GM13977 (cell line): ENCODE data around the gene RCOR1.

Source experiments
- DNase-seq: peaks from one replicate; pipeline ENCODE4 v3.0.0; 2012; ENCODE audit warnings: low spot score
- in situ Hi-C: fragments of 300-500 bp; cut with MboI; formaldehyde crosslinking; loops from one replicate; pipeline ENCODE4 v1.12.0; 2022; ENCODE audit warnings: low sequenced_read_pairs, low pct_unique_long_range_greater_than_20kb, mixed read lengths, inconsistent platforms; ENCODE audit not compliant: unreplicated experiment
- TF ChIP-seq, protein P1 (sequence below): IDR thresholded peaks from 2 replicates; pipeline ENCODE4 v1.5.1; 2012; ENCODE audit warnings: mild to moderate bottlenecking, control low read depth; ENCODE audit not compliant: insufficient read depth; ENCODE audit errors: extremely low read depth, missing control alignments

Gene RCOR1

DNA sequence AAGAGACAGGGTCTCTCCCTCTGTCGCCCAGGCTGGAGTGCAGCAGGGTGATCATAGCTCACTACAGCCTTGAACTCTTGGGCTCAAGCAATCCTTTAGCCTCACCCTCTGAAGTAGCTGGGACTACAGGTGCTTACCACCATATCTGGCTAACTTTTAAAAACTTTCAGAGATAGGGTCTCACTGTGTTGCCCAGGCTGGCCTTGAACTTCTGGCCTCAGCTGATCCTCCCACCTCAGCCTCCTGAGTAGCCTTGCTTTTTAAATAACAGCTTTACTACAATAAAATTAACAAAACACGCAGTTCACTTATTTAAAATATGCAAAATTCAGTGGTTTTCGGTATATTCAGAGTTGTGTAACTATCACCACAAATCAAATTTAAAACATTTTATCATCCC is 79.0 kb downstream of the RCOR1 start:
- in situ Hi-C loops: no loop called here
- no peak for DNase-seq
- TF ChIP-seq, protein P1, sequence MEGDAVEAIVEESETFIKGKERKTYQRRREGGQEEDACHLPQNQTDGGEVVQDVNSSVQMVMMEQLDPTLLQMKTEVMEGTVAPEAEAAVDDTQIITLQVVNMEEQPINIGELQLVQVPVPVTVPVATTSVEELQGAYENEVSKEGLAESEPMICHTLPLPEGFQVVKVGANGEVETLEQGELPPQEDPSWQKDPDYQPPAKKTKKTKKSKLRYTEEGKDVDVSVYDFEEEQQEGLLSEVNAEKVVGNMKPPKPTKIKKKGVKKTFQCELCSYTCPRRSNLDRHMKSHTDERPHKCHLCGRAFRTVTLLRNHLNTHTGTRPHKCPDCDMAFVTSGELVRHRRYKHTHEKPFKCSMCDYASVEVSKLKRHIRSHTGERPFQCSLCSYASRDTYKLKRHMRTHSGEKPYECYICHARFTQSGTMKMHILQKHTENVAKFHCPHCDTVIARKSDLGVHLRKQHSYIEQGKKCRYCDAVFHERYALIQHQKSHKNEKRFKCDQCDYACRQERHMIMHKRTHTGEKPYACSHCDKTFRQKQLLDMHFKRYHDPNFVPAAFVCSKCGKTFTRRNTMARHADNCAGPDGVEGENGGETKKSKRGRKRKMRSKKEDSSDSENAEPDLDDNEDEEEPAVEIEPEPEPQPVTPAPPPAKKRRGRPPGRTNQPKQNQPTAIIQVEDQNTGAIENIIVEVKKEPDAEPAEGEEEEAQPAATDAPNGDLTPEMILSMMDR: no peak

DNA sequence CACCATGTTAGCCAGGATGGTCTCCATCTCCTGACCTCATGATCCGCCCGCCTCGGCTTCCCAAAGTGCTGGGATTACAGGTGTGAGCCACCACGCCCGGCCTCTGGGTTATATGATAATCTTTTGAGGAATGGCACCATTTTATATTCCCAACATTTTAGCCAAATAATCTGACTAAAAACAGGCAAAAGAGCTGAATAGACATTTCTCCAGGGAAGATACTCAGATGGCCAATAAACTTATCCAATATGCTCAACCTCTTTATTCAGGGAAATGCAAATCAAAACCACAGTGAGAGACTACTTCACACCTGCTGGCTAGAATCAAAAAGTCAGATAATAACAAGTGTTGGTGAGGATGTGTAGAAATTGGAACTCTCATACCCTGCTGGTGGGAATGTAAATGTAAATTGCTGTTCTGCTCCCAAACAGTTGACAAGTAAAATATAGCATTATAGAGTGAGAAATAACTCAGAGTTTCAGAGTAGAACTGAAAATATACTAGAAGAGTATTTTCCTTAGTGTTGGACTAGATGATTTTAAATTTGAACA is 80.0 kb downstream of the RCOR1 start:
- DNase-seq: no peak
- TF ChIP-seq, protein P1: no peak
- in situ Hi-C loops: no loop called here

DNA sequence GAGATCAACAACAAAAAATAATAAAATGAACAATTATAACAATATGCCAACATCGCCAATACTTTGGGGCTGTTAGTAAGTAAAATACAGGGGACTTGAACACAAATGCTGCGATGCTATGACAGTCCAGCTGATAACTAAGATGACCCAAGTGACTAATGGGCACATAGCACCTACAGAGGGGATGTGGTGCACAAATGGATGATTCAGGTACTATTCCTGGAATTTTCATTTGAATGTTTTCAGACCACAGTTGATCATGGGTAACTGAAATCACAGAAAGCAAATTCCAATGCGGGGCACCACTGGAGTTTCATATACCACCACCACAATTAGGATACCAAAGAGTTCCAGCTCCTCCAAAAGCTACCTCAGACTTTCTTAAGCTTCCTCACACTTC is 82.9 kb downstream of the RCOR1 start:
- TF ChIP-seq, protein P1: no peak
- DNase-seq: no peak
- in situ Hi-C loops: no loop called here

DNA sequence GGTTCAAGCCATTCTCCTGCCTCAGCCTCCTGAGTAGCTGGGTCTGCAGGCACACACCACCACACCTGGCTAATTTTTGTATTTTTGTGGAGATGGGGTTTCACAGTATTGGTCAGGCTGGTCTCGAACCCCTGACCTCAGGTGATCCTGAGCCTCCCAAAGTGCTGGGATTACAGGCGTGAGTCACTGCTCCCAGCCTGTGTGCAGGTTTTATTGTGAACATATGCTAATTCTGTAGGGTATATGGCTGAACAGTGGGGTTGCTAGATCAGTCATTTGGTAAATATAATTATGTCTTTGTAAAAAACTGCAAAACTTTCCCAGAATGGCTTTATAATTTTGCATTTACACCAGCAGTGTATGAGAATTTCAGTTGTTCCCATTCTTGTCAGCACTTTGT is 85.9 kb downstream of the RCOR1 start:
- in situ Hi-C loops: no loop called here

DNA sequence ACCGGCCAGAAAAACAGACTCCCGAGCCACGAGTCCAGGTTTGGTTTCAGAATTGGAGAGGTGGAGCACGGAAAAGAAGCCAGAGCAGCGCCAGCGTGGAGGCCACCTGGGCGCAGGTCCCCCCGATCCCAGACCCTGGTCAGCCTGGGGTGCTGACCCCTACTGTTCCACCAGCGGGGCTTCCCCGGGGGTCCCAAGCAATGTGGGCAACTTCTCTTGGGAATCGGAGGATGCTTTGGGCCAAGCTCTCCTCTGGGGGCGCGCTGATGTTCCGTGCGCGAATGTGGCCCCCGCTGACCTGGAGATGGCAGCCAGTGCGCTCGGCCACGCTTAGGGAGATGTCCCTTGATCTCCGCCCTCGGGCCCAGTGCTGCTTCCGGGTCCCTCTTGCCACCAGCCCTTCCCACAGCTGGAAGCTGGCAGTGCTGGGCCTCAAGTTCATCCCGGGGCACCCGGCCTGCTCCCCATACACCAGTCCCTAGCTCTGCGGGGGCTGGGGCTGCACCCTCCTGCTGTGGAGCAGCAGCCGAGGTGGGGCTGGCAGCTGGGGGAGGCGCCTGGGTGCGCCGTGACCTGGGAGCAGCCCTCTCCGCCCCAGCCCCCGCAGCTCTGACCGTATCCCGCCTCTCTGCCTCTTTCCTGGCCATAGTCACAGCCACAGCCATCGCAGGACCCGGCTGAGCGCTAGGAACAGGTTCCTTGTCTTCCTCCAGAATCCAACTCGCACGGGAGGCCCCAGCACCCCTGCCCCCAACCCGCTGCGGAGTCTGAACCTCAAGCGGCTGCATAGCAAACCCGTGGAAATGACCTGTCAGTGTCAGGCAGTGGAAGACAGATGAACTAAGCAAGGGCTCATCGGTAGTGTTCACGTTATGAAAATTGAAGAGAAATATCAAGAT is 91.2 kb downstream of the RCOR1 start:
- TF ChIP-seq, protein P1: no peak
- in situ Hi-C loops: no loop called here
- no peak for DNase-seq

More for the DNA sequence above, 85.9 kb downstream of the RCOR1 start:
- no peak for DNase-seq
- TF ChIP-seq, protein P1: no peak

DNA sequence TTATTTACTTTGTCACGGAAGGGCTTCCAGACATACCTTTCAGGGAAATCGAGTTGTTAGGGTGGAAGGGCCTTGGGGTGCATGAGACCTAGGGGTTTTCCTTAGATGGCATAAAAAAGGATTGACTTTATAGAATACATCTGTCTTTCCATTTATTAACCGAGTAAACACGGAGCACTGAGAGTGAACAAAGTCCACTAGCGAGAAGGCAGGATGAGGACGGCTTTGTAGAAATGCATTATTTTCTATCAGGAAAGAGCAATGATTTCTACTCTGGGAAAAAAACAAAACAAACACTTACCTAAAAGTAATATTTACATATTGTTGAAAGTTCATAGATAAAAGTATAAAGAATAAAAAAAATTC is 91.8 kb downstream of the RCOR1 start:
- TF ChIP-seq, protein P1: no peak
- DNase-seq: no peak
- in situ Hi-C loops: no loop called here
